HepG2 (cell line): ENCODE results near the gene CD6. TPM values are rescaled to one million over a fixed set of nuclear protein-coding genes. Genes with fewer than 3 reads are reported as not detected.

Experiments
- ATAC-seq: fragments of 200-7000 bp; cut with Tn5 transposase; 3 replicates; pipeline ENCODE4 v1.9.1; 2020; ENCODE audit warnings: mild to moderate bottlenecking, moderate library complexity
- BruUV-seq: library from RNA; stranded (reverse); fragments of 400-500 nt; replicated peaks from 2 replicates; lab custom pipeline; 2021; lab: Mats Ljungman, UMichigan
- CTCF ChIA-PET: fragments of 300-600 bp; formaldehyde crosslinking; extraction: SDS; loops from one replicate; lab custom pipeline; 2021; ENCODE audit warnings: low total read pairs, inconsistent platforms, low intra/inter-chr PET ratio; lab: Yijun Ruan, JAX
- POLR2A ChIA-PET: fragments of 350-600 bp; sonication (Branson Sonifier 250); formaldehyde crosslinking; loops from one replicate; lab custom pipeline; 2020; ENCODE audit warnings: antibody characterized with exemption, inconsistent platforms; lab: Yijun Ruan, JAX
- DNase-seq: peaks from one replicate; pipeline ENCODE4 v3.0.0-alpha.2; 2015; ENCODE audit warnings: low spot score
- FAIRE-seq: peaks from 3 replicates; lab custom pipeline; 2011; peaks lifted over from hg19 to GRCh38; lab: Jason Lieb, UNC
- H2AFZ ChIP-seq: one replicate; pipeline ENCODE4 v1.6.1; 2011; ENCODE audit warnings: low read length, inconsistent platforms
- H3K27ac ChIP-seq: fragments of 300-600 bp; 3 replicates; pipeline ENCODE4 v1.8.0; 2011; ENCODE audit warnings: mixed run types, mild to moderate bottlenecking, mixed read lengths, low read length, inconsistent platforms; ENCODE audit not compliant: insufficient read depth; ENCODE audit errors: extremely low read length
- H3K27me3 ChIP-seq, 2 experiments: fragments of 200-600 bp in 1 of 2; 2 replicates in 1 of 2; 3 replicates in 1 of 2; pipeline versions ENCODE4 v1.6.0 to v1.8.0; 2011; ENCODE audit warnings: low read length in 2 of 2, mild to moderate bottlenecking in 2 of 2, moderate library complexity in 2 of 2, inconsistent platforms in 1 of 2; ENCODE audit not compliant: insufficient read depth in 2 of 2, control insufficient read depth in 1 of 2
- H3K36me3 ChIP-seq, 2 experiments: fragments of 200-600 bp in 1 of 2; replicated peaks in 1 of 2; 2 replicates in 1 of 2; 3 replicates in 1 of 2; pipeline versions ENCODE4 v1.5.1 to v1.8.0; 2011; ENCODE audit warnings: low read length in 2 of 2, inconsistent platforms in 1 of 2; ENCODE audit not compliant: insufficient read depth in 2 of 2, control insufficient read depth in 1 of 2
- H3K4me1 ChIP-seq: 2 replicates; pipeline ENCODE4 v1.5.1; 2012; ENCODE audit warnings: low read length, inconsistent platforms; ENCODE audit not compliant: insufficient read depth
- H3K4me2 ChIP-seq: 2 replicates; pipeline ENCODE4 v1.6.0; 2011; ENCODE audit warnings: low read depth, low read length, inconsistent platforms
- H3K4me3 ChIP-seq, 3 experiments: fragments of 200-600 bp in 1 of 3; sonication (generic), shearing (Covaris generic) in 1 of 3; replicated peaks in 1 of 3; 2 replicates each; pipeline ENCODE4 v1.5.1; 2011 to 2016; ENCODE audit warnings: low read length in 3 of 3, inconsistent platforms in 2 of 3, low read depth in 2 of 3, mild to moderate bottlenecking in 2 of 3, control low read depth in 1 of 3, mixed read lengths in 1 of 3; ENCODE audit not compliant: insufficient read depth in 1 of 3
- H3K79me2 ChIP-seq: one replicate; pipeline ENCODE4 v1.6.1; 2011; ENCODE audit warnings: low read length, inconsistent platforms; ENCODE audit not compliant: insufficient read depth
- H3K9ac ChIP-seq: 2 replicates; pipeline ENCODE4 v1.6.0; 2011; ENCODE audit warnings: mild to moderate bottlenecking, low read depth, low read length, inconsistent platforms; ENCODE audit not compliant: insufficient read depth
- H3K9me3 ChIP-seq: 2 replicates; pipeline ENCODE4 v1.5.1; 2012; ENCODE audit warnings: mild to moderate bottlenecking, low read length
- H4K20me1 ChIP-seq: 2 replicates; pipeline ENCODE4 v1.6.0; 2011; ENCODE audit warnings: inconsistent platforms, mild to moderate bottlenecking, low read length, moderate library complexity; ENCODE audit not compliant: insufficient read depth
- AGO2 ChIP-seq: fragments of 200-400 bp; formaldehyde crosslinking; optimal IDR thresholded peaks from 2 replicates; pipeline ENCODE3; 2017; ENCODE audit warnings: mild to moderate bottlenecking, low read depth, low read length, moderate library complexity
- CENPX ChIP-seq: sonication (generic); formaldehyde crosslinking; IDR thresholded peaks from 2 replicates; pipeline ENCODE4 v1.9.0; 2021; ENCODE audit warnings: mild to moderate bottlenecking, missing genetic modification reagents, moderate library complexity
- EED ChIP-seq: sonication (generic); formaldehyde crosslinking; IDR thresholded peaks from 2 replicates; pipeline ENCODE4 v1.5.0; 2020; ENCODE audit warnings: mild to moderate bottlenecking, missing genetic modification reagents
- PPARG ChIP-seq: conservative IDR thresholded peaks from 2 replicates; pipeline ENCODE4 v1.6.1; 2016; ENCODE audit warnings: missing biosample characterization, missing genetic modification reagents
- REST ChIP-seq, 2 experiments: IDR thresholded peaks; 2 replicates each; pipeline ENCODE4 v1.6.1; 2011 to 2012; ENCODE audit warnings: low read length in 2 of 2, borderline replicate concordance in 1 of 2, low read depth in 1 of 2, mild to moderate bottlenecking in 1 of 2, moderate library complexity in 1 of 2
- SRSF4 ChIP-seq: fragments of 200-400 bp; formaldehyde crosslinking; IDR thresholded peaks from one replicate; pipeline ENCODE4 v1.6.1; 2018; ENCODE audit warnings: mild to moderate bottlenecking, low read depth, low read length, moderate library complexity; ENCODE audit not compliant: poor library complexity, severe bottlenecking
- TSC22D2 ChIP-seq: sonication (generic); formaldehyde crosslinking; IDR thresholded peaks from 2 replicates; pipeline ENCODE4 v1.5.1; 2020; ENCODE audit warnings: missing genetic modification reagents, mild to moderate bottlenecking, borderline replicate concordance
- ZFP90 ChIP-seq: sonication (generic); formaldehyde crosslinking; IDR thresholded peaks from 2 replicates; pipeline ENCODE4 v1.8.0; 2022; ENCODE audit warnings: missing genetic modification reagents, mild to moderate bottlenecking, inconsistent platforms, borderline replicate concordance
- ZNF567 ChIP-seq: sonication (generic); formaldehyde crosslinking; IDR thresholded peaks from 2 replicates; pipeline ENCODE4 v1.8.1; 2023; ENCODE audit warnings: mild to moderate bottlenecking, missing genetic modification reagents, borderline replicate concordance
- WGBS: methylation state at CpG from one replicate; pipeline ENCODE4 v1.1.6; 2017; ENCODE audit warnings: low lambda C conversion rate; 5-methylcytosine and 5-hydroxymethylcytosine counted together
- in situ Hi-C: cut with HindIII; loops from 2 replicates; pipeline ENCODE4 v1.10.0; 2017; ENCODE audit warnings: low pct_unique_long_range_greater_than_20kb; ENCODE audit not compliant: extremely low pct_ligation_motif_present
- intact Hi-C: fragments of 100-400 bp; cut with micrococcal nuclease; formaldehyde crosslinking; loops from one replicate; pipeline ENCODE4 v1.10.0; 2022; ENCODE audit not compliant: unreplicated experiment
- polyA plus RNA-seq, 8 experiments: library from polyadenylated mRNA; depleted of rRNA in 3 of 8; stranded (reverse) in 7 of 8; unstranded in 1 of 8; fragments of >200 nt; fragmentation: Illumina TruSeq in 4 of 8; extraction: Trizol in 4 of 8; gene quantifications; 2 replicates each; pipeline versions ENCODE4 v1.2.1 to v1.2.3, GENCODE V29; 2011 to 2016; ENCODE audit warnings: low read depth in 4 of 8, missing spikeins in 1 of 8, mixed read lengths in 1 of 8; ENCODE audit not compliant: insufficient read depth in 1 of 8
- total RNA-seq, 5 experiments: library from RNA; depleted of rRNA; stranded (reverse); fragments of >200 nt; fragmentation: Illumina TruSeq; extraction: Trizol; gene quantifications; 2 replicates each; pipeline ENCODE4 v1.2.3, GENCODE V29; 2016; ENCODE audit warnings: low read depth in 1 of 5

CD6 gene
- total and polyA plus RNA-seq, 2 of the 13 experiments (the other 11 are each of a cell fraction or from before 2014, with no cell fraction given), result not detected

GRCh38 chr11:60932605-60933356 is 38.7 kb upstream of the CD6 start:
- no peak overlapping the region for H3K4me2 ChIP-seq
- CTCF ChIA-PET, result no interaction called here
- FAIRE-seq (no peak), ATAC-seq (no peak), DNase-seq (no peak)
- no peaks in the 10 kb centered on the region for H3K9me3 ChIP-seq
- H3K9ac ChIP-seq, result no peak overlapping the region
- no TSS peak for BruUV-seq
- H2AFZ ChIP-seq, result no peak overlapping the region
- peaks cover 3 to 4% of the 10 kb centered on the region in 2 experiments; a peak in 3 of 5 replicates for H3K36me3 ChIP-seq
- peaks cover 10% of the 10 kb centered on the region for H3K4me1 ChIP-seq
- TF ChIP-seq AGO2 (no peak), ZNF567 (no peak), PPARG (CRISPR knock-in tag) (no peak), SRSF4 (no peak)
- in situ Hi-C loops, result no loop called here
- H4K20me1 ChIP-seq, result no peaks in the 10 kb centered on the region
- WGBS, result 94% methylated on average over 4 of the region's 5 CpGs
- H3K4me3 ChIP-seq, result no peak overlapping the region
- no peak overlapping the region for H3K27ac ChIP-seq
- no peaks in the 10 kb centered on the region for H3K27me3 ChIP-seq
- intact Hi-C loops, result no loop called here
- H3K79me2 ChIP-seq, result no peaks in the 10 kb centered on the region
- POLR2A ChIA-PET, result no interaction called here

GRCh38 chr11:60933416-60934123 is 37.9 kb upstream of the CD6 start:
- DNase-seq (no peak), ATAC-seq (no peak), FAIRE-seq (no peak)
- no TSS peak for BruUV-seq
- H3K27ac ChIP-seq, result no peak overlapping the region
- no peak overlapping the region for H3K4me2 ChIP-seq
- no peaks in the 10 kb centered on the region for H3K27me3 ChIP-seq
- intact Hi-C loops, result no loop called here
- peaks cover 2 to 3% of the 10 kb centered on the region in 2 experiments; a peak in 3 of 5 replicates for H3K36me3 ChIP-seq
- CTCF ChIA-PET, result no interaction called here
- peaks cover 10% of the 10 kb centered on the region for H3K4me1 ChIP-seq
- H3K4me3 ChIP-seq, result no peak overlapping the region
- WGBS, result 96% methylated on average over 35 of the region's 37 CpGs
- no peaks in the 10 kb centered on the region for H3K9me3 ChIP-seq
- no peak overlapping the region for H3K9ac ChIP-seq
- H4K20me1 ChIP-seq, result no peaks in the 10 kb centered on the region
- no peak overlapping the region for H2AFZ ChIP-seq
- no peaks in the 10 kb centered on the region for H3K79me2 ChIP-seq
- POLR2A ChIA-PET, result no interaction called here
- in situ Hi-C loops, result no loop called here
- TF ChIP-seq EED (no peak), ZFP90 (CRISPR knock-in tag) (no peak), TSC22D2 (CRISPR knock-in tag) (no peak), REST (IDR thresholded peaks at IDR 0.05; ENCODE audit: borderline replicate concordance in 1 of 2, low read depth in 1 of 2, low read length in 2 of 2) (no peak), CENPX (no peak)
